ENCODE data around the gene KRTAP23-1. TPM values are rescaled to one million over a fixed set of nuclear protein-coding genes. Genes with fewer than 3 reads are reported as not detected.

The KRTAP23-1 gene
- total RNA-seq, 1 donor from 2014 or later, result not detected

DNA sequence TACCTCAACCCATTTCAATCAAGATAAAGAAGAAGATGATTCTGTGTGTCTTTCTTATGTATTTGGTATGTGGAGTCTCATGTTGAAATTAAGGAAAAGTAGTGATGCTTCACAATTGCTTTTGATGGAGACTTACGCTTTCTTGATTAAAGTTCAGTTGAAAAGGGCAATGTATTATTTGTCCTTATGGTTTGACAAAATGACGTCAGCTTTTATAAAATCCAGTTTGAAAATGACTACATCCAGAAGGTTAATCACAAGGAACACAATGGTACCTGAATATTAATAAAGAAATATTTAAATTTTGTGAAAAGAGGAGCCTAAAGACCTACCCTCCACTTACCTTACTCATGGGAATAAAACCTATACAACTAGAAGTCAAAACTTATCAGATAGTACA lies 32.7 kb downstream of the KRTAP23-1 start:
- DNase-seq (ENCODE audit: extremely low spot score in 2 of 2), result no peak
- Histone ChIP-seq H3K9me3 (no peaks in the 10 kb centered on the region), H3K4me3 (no peak overlapping the region), H3K4me1 (no peaks in the 10 kb centered on the region), H3K36me3 (no peaks in the 10 kb centered on the region), H3K27me3 (no peaks in the 10 kb centered on the region), H3K27ac (no peak overlapping the region)
- intact Hi-C loops (cut with DNase I), result no loop called here
- TF ChIP-seq, protein P1, sequence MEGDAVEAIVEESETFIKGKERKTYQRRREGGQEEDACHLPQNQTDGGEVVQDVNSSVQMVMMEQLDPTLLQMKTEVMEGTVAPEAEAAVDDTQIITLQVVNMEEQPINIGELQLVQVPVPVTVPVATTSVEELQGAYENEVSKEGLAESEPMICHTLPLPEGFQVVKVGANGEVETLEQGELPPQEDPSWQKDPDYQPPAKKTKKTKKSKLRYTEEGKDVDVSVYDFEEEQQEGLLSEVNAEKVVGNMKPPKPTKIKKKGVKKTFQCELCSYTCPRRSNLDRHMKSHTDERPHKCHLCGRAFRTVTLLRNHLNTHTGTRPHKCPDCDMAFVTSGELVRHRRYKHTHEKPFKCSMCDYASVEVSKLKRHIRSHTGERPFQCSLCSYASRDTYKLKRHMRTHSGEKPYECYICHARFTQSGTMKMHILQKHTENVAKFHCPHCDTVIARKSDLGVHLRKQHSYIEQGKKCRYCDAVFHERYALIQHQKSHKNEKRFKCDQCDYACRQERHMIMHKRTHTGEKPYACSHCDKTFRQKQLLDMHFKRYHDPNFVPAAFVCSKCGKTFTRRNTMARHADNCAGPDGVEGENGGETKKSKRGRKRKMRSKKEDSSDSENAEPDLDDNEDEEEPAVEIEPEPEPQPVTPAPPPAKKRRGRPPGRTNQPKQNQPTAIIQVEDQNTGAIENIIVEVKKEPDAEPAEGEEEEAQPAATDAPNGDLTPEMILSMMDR (IDR thresholded peaks at IDR 0.05), result no peak
- TF ChIP-seq POLR2AphosphoS5 (IDR thresholded peaks at IDR 0.05; ENCODE audit: insufficient read depth in 1 of 2, low read depth in 1 of 2), result no peak
- TF ChIP-seq POLR2A (IDR thresholded peaks at IDR 0.05), result no peak

- no peaks in the 10 kb centered on the region for H3K36me3 ChIP-seq
- no peak for DNase-seq (ENCODE audit: extremely low spot score in 2 of 2)
- H3K4me1 ChIP-seq, result no peaks in the 10 kb centered on the region
- intact Hi-C loops (cut with DNase I), result no loop called here
- no peak overlapping the region for H3K4me3 ChIP-seq
- TF ChIP-seq POLR2AphosphoS5 (IDR thresholded peaks at IDR 0.05; ENCODE audit: insufficient read depth in 1 of 2, low read depth in 1 of 2) (no peak), POLR2A (IDR thresholded peaks at IDR 0.05) (no peak)
- TF ChIP-seq, protein P1 (IDR thresholded peaks at IDR 0.05), result no peak
- no peaks in the 10 kb centered on the region for H3K27me3 ChIP-seq
- no peak overlapping the region for H3K27ac ChIP-seq
- no peaks in the 10 kb centered on the region for H3K9me3 ChIP-seq
Measured at GRCh38 chr21:30306884-30307283, 41.5 kb downstream of the KRTAP23-1 start.

DNA sequence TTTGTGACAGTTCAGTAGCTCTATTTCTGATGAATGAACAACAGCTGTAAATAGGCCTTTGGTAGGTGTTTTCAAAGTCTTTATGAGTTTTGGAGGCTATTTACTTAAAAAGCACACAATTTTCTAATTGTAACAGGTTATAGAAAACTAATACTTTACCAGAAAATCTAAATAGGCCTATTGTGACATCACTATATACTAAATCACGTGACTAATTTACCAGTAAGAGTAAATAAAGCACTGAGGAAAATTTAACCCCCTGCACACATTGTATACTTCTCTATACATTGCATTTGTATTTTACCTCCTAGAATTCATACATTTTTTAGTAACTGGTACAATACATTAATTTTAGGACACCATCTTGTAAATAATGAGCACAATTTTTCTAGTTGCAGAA lies 43.3 kb downstream of the KRTAP23-1 start:
- H3K27me3 ChIP-seq, result no peaks in the 10 kb centered on the region
- H3K27ac ChIP-seq, result no peak overlapping the region
- no peak overlapping the region for H3K4me3 ChIP-seq
- no peaks in the 10 kb centered on the region for H3K36me3 ChIP-seq
- intact Hi-C loops (cut with DNase I), result no loop called here
- DNase-seq (ENCODE audit: extremely low spot score in 2 of 2), result no peak
- H3K9me3 ChIP-seq, result no peaks in the 10 kb centered on the region
- H3K4me1 ChIP-seq, result no peaks in the 10 kb centered on the region
- TF ChIP-seq POLR2AphosphoS5 (IDR thresholded peaks at IDR 0.05; ENCODE audit: insufficient read depth in 1 of 2, low read depth in 1 of 2), result no peak
- no peak for TF ChIP-seq POLR2A (IDR thresholded peaks at IDR 0.05)

Small RNA genes within 50 kb of the gene (microRNA-seq; reads per million reads assigned to microRNA genes)
- not detected for gene MIR4327 (ENCODE audit: borderline number of aligned reads, borderline replicate concordance)

Small RNA genes within 50 kb of the gene (small RNA-seq; reads per million reads assigned to genes)
- gene KRTAP23-1, result not detected
- not detected for gene MIR4327

Other genes with a start within 250 kb of the KRTAP23-1 start
- 2.2 TPM for gene CLDN17, start 181.8 kb downstream of the KRTAP23-1 start, total RNA-seq
- gene CLDN8, start 132.5 kb downstream of the KRTAP23-1 start, total RNA-seq, result 8.8 TPM
- gene KRTAP24-1, start 65.7 kb downstream of the KRTAP23-1 start, total RNA-seq, result not detected
- gene KRTAP25-1, start 59.1 kb downstream of the KRTAP23-1 start, total RNA-seq, result not detected
- not detected for gene KRTAP26-1, start 28.3 kb downstream of the KRTAP23-1 start, total RNA-seq
- not detected for gene KRTAP27-1, start 10.9 kb downstream of the KRTAP23-1 start, total RNA-seq
- gene KRTAP13-2, start 23.7 kb upstream of the KRTAP23-1 start, total RNA-seq, result not detected
- gene KRTAP13-1, start 47.4 kb upstream of the KRTAP23-1 start, total RNA-seq, result not detected
- gene KRTAP13-3, start 77.3 kb upstream of the KRTAP23-1 start, total RNA-seq, result not detected
- gene KRTAP13-4, start 81.6 kb upstream of the KRTAP23-1 start, total RNA-seq, result not detected
- not detected for gene KRTAP15-1, start 91.7 kb upstream of the KRTAP23-1 start, total RNA-seq
- gene KRTAP19-1, start 131.8 kb upstream of the KRTAP23-1 start, total RNA-seq, result not detected
- gene KRTAP19-2, start 138.8 kb upstream of the KRTAP23-1 start, total RNA-seq, result not detected
- not detected for gene KRTAP19-3, start 143.4 kb upstream of the KRTAP23-1 start, total RNA-seq
- gene KRTAP19-4, start 148.6 kb upstream of the KRTAP23-1 start, total RNA-seq, result not detected
- gene KRTAP19-5, start 153.5 kb upstream of the KRTAP23-1 start, total RNA-seq, result not detected
- gene KRTAP19-6, start 193.3 kb upstream of the KRTAP23-1 start, total RNA-seq, result not detected
- not detected for gene KRTAP19-7, start 212.7 kb upstream of the KRTAP23-1 start, total RNA-seq
- not detected for gene KRTAP22-2, start 241.8 kb upstream of the KRTAP23-1 start, total RNA-seq
- not detected for gene KRTAP6-3, start 243.8 kb upstream of the KRTAP23-1 start, total RNA-seq